AG08395 (cell line): ENCODE measurements around the gene GABBR2.
A peak's percentile ranks its signal among the peaks of the same experiment; 100 is the strongest.

ENCODE experiments used
- DNase-seq: peaks from one replicate; pipeline ENCODE4 v3.0.0; 2012; ENCODE audit warnings: mixed read lengths, low spot score

Gene GABBR2

GRCh38 chr9:98541684-98542230, 167.0 kb downstream of the GABBR2 start:
- DNase-seq, result no peak

- no peak for DNase-seq
These were observed 168.3 kb downstream of the GABBR2 start for GRCh38 chr9:98540476-98540875.

GRCh38 chr9:98539954-98540353, 168.8 kb downstream of the GABBR2 start:
- DNase-seq, result no peak

- DNase-seq, result peak; percentile 54
These were observed 170.1 kb downstream of the GABBR2 start for GRCh38 chr9:98538626-98539031.

GRCh38 chr9:98538203-98538602, 170.5 kb downstream of the GABBR2 start:
- DNase-seq, result no peak

GRCh38 chr9:98536542-98537173, 172.1 kb downstream of the GABBR2 start:
- no peak for DNase-seq

- no peak for DNase-seq
These were observed 174.9 kb downstream of the GABBR2 start for GRCh38 chr9:98533866-98534265.

GRCh38 chr9:98533132-98533531, 175.6 kb downstream of the GABBR2 start:
- DNase-seq, result peak; percentile 40

GRCh38 chr9:98532574-98532973, 176.2 kb downstream of the GABBR2 start:
- peak; percentile 23 for DNase-seq

GRCh38 chr9:98532147-98532546, 176.6 kb downstream of the GABBR2 start:
- DNase-seq, result no peak

GRCh38 chr9:98530806-98531386, 177.8 kb downstream of the GABBR2 start:
- no peak for DNase-seq

- no peak for DNase-seq
These were observed 178.5 kb downstream of the GABBR2 start for GRCh38 chr9:98530275-98530674.

GRCh38 chr9:98529841-98530240, 178.9 kb downstream of the GABBR2 start:
- DNase-seq, result no peak

- peak; percentile 54 for DNase-seq
These were observed 185.4 kb downstream of the GABBR2 start for GRCh38 chr9:98523231-98523901.

GRCh38 chr9:98522487-98522886, 186.2 kb downstream of the GABBR2 start:
- no peak for DNase-seq

- peak; percentile 75 for DNase-seq
These were observed 187.6 kb downstream of the GABBR2 start for GRCh38 chr9:98521141-98521540.

- peak; percentile 26 for DNase-seq
These were observed 188.3 kb downstream of the GABBR2 start for GRCh38 chr9:98520221-98520960.

- DNase-seq, result no peak
These were observed 189.1 kb downstream of the GABBR2 start for GRCh38 chr9:98519641-98520040.

GRCh38 chr9:98518556-98518955, 190.2 kb downstream of the GABBR2 start:
- no peak for DNase-seq

- no peak for DNase-seq
These were observed 191.0 kb downstream of the GABBR2 start for GRCh38 chr9:98517761-98518160.

- DNase-seq, result no peak
These were observed 191.7 kb downstream of the GABBR2 start for GRCh38 chr9:98516897-98517503.
